Measurements from ENCODE around the gene ANKRD12. TPM values are rescaled to one million over a fixed set of nuclear protein-coding genes. Genes with fewer than 3 reads are reported as not detected.

ANKRD12 gene
- total RNA-seq, 4 donors from 2014 or later = 43.5 to 59.7 (median 52.7) TPM

DNA sequence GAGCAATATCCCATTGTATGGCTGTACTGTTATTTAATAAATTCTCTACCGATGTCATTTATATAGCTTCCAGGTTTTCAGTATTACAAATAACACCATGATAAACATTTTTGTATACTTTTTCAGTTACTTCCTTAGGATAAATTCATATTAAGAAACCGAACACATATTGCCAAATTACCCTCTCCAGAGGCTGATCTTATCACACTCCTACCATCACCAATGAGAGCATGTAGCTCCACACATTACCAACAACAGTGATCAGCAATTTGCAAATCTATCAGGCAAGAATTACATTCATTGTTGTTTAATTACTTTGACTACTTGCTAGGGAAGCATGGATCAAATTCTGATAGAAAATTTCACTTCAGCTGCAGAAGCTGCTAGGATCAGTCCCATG lies 39.9 kb upstream of the ANKRD12 start:
- no peaks in the 10 kb centered on the region for H3K9me3 ChIP-seq

GRCh38 chr18:9097349-9097748 lies 39.2 kb upstream of the ANKRD12 start:
- 72 to 79% methylated on average over 2 of the region's 2 CpGs for WGBS, 2 donors
- H3K36me3 ChIP-seq = no peaks in the 10 kb centered on the region
- H3K4me3 ChIP-seq = no peak overlapping the region
- H3K4me1 ChIP-seq = peaks cover 0 to 12% (median 5%) of the 10 kb centered on the region in 4 donors
- DNase-seq (ENCODE audit: low spot score in 2 of 2) = no peak
- no peaks in the 10 kb centered on the region for H3K27me3 ChIP-seq
- no peak overlapping the region for H3K27ac ChIP-seq
- no peak for TF ChIP-seq POLR2A (IDR thresholded peaks at IDR 0.05)
- TF ChIP-seq, protein P1, sequence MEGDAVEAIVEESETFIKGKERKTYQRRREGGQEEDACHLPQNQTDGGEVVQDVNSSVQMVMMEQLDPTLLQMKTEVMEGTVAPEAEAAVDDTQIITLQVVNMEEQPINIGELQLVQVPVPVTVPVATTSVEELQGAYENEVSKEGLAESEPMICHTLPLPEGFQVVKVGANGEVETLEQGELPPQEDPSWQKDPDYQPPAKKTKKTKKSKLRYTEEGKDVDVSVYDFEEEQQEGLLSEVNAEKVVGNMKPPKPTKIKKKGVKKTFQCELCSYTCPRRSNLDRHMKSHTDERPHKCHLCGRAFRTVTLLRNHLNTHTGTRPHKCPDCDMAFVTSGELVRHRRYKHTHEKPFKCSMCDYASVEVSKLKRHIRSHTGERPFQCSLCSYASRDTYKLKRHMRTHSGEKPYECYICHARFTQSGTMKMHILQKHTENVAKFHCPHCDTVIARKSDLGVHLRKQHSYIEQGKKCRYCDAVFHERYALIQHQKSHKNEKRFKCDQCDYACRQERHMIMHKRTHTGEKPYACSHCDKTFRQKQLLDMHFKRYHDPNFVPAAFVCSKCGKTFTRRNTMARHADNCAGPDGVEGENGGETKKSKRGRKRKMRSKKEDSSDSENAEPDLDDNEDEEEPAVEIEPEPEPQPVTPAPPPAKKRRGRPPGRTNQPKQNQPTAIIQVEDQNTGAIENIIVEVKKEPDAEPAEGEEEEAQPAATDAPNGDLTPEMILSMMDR (IDR thresholded peaks at IDR 0.05) = no peak
- TF ChIP-seq EP300 (IDR thresholded peaks at IDR 0.05) = no peak
- no peaks in the 10 kb centered on the region for H3K9me3 ChIP-seq

More for the DNA sequence above, 39.9 kb upstream of the ANKRD12 start:
- DNase-seq (ENCODE audit: low spot score in 2 of 2) = no peak
- Histone ChIP-seq H3K4me3 (no peak overlapping the region), H3K4me1 (peaks cover 0 to 12% (median 4%) of the 10 kb centered on the region in 4 donors), H3K27me3 (no peaks in the 10 kb centered on the region), H3K27ac (no peak overlapping the region), H3K36me3 (no peaks in the 10 kb centered on the region)
- TF ChIP-seq POLR2A (IDR thresholded peaks at IDR 0.05) (no peak), EP300 (IDR thresholded peaks at IDR 0.05) (no peak)
- TF ChIP-seq, protein P1 (IDR thresholded peaks at IDR 0.05) = no peak
- WGBS, 2 donors = 81 to 87% methylated on average over 2 of the region's 2 CpGs

GRCh38 chr18:9100796-9101195 lies 35.8 kb upstream of the ANKRD12 start:
- no peaks in the 10 kb centered on the region for H3K9me3 ChIP-seq
- H3K27ac ChIP-seq = peak overlapping the region in 1 of 4 donors; percentile 94
- TF ChIP-seq, protein P1 (IDR thresholded peaks at IDR 0.05) = no peak
- TF ChIP-seq EP300 (IDR thresholded peaks at IDR 0.05) = no peak
- TF ChIP-seq POLR2A (IDR thresholded peaks at IDR 0.05) = no peak
- no peak for DNase-seq (ENCODE audit: low spot score in 2 of 2)
- no peaks in the 10 kb centered on the region for H3K36me3 ChIP-seq
- no peak overlapping the region for H3K4me3 ChIP-seq
- peaks cover 3 to 28% (median 18%) of the 10 kb centered on the region in 4 donors for H3K4me1 ChIP-seq
- 84 to 86% methylated on average over 3 of the region's 3 CpGs for WGBS, 2 donors
- no peaks in the 10 kb centered on the region for H3K27me3 ChIP-seq

GRCh38 chr18:9101730-9102507 lies 34.7 kb upstream of the ANKRD12 start:
- Histone ChIP-seq H3K27me3 (no peaks in the 10 kb centered on the region), H3K36me3 (no peaks in the 10 kb centered on the region), H3K4me3 (peak overlapping the region; percentile 57 to 87 (median 74)), H3K4me1 (peaks cover 3 to 39% (median 29%) of the 10 kb centered on the region in 4 donors), H3K27ac (peak overlapping the region; percentile 79 to 94 (median 92)), H3K9me3 (no peaks in the 10 kb centered on the region)
- no peak for TF ChIP-seq POLR2A (IDR thresholded peaks at IDR 0.05)
- no peak for TF ChIP-seq EP300 (IDR thresholded peaks at IDR 0.05)
- TF ChIP-seq, protein P1 (IDR thresholded peaks at IDR 0.05) = no peak
- no peak for DNase-seq (ENCODE audit: low spot score in 2 of 2)
- WGBS, 2 donors = 1% methylated on average over 11 to 16 of the region's 17 CpGs

Data from tibial nerve (tissue), 4 donors.